GM13977 (cell line): ENCODE data around the gene DCC.

Source experiments
- DNase-seq: peaks from one replicate; pipeline ENCODE4 v3.0.0; 2012; ENCODE audit warnings: low spot score
- in situ Hi-C: fragments of 300-500 bp; cut with MboI; formaldehyde crosslinking; loops from one replicate; pipeline ENCODE4 v1.12.0; 2022; ENCODE audit warnings: low sequenced_read_pairs, low pct_unique_long_range_greater_than_20kb, mixed read lengths, inconsistent platforms; ENCODE audit not compliant: unreplicated experiment
- TF ChIP-seq, protein P1 (sequence below): IDR thresholded peaks from 2 replicates; pipeline ENCODE4 v1.5.1; 2012; ENCODE audit warnings: mild to moderate bottlenecking, control low read depth; ENCODE audit not compliant: insufficient read depth; ENCODE audit errors: extremely low read depth, missing control alignments

The DCC gene

DNA sequence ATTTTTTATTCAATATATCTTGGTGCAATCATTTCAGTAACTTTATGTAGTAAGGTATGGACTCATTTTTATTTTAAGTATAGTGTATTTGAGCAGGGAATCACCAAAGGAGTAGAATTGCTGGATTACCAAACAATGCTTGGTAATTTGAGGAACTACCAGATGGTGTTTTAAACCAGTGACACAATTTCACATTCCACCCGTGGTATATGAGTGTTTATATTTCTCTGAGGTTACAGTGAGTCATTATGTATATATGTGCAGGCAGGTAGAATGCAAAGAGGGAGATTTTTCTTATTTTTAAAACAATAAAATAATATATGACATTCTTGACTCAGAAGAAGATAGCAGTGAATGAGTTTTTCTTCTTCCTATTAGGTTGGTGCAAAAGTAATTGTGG is 596.9 kb downstream of the DCC start:
- TF ChIP-seq, protein P1, sequence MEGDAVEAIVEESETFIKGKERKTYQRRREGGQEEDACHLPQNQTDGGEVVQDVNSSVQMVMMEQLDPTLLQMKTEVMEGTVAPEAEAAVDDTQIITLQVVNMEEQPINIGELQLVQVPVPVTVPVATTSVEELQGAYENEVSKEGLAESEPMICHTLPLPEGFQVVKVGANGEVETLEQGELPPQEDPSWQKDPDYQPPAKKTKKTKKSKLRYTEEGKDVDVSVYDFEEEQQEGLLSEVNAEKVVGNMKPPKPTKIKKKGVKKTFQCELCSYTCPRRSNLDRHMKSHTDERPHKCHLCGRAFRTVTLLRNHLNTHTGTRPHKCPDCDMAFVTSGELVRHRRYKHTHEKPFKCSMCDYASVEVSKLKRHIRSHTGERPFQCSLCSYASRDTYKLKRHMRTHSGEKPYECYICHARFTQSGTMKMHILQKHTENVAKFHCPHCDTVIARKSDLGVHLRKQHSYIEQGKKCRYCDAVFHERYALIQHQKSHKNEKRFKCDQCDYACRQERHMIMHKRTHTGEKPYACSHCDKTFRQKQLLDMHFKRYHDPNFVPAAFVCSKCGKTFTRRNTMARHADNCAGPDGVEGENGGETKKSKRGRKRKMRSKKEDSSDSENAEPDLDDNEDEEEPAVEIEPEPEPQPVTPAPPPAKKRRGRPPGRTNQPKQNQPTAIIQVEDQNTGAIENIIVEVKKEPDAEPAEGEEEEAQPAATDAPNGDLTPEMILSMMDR: no peak
- in situ Hi-C loops: no loop called here
- no peak for DNase-seq

DNA sequence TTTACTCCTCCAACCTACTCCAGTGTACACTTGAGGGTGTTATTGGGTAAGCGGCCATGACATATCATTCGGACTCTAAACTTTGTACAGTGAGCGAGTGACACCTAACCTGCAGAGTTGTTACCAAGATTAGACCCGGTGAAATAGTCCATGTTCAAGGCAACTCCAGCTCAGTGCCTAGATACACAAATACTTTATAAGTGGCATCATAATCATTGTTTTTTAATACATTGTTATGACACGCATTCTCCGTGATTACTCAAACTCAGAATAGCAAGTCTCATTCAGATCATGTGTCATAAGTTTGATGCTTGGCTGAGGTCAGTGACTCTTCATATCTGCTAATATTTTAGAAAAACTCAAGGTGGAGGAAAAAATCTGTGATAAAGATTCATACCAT is 597.8 kb downstream of the DCC start:
- in situ Hi-C loops: no loop called here
- TF ChIP-seq, protein P1: no peak
- DNase-seq: no peak

DNA sequence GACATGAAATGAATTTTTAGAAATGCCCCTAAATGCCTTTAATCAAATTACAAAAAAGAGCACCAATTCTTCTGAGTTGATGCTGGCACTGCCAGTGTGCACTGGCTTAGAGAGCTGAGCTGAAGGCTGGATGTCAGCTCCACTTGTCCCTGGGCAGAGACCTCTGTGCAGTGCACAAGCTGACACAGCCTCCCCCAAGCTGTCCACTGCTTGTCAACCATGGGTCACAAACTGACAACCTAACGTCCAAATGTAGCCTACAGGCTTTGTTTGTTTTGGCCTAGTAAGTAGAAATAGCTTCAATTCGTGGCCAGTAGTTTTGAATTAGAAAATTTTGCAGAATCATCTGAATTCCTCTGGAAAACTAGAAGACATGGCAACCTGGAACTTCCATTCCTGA is 605.6 kb downstream of the DCC start:
- no peak for DNase-seq
- in situ Hi-C loops: no loop called here
- TF ChIP-seq, protein P1: no peak

DNA sequence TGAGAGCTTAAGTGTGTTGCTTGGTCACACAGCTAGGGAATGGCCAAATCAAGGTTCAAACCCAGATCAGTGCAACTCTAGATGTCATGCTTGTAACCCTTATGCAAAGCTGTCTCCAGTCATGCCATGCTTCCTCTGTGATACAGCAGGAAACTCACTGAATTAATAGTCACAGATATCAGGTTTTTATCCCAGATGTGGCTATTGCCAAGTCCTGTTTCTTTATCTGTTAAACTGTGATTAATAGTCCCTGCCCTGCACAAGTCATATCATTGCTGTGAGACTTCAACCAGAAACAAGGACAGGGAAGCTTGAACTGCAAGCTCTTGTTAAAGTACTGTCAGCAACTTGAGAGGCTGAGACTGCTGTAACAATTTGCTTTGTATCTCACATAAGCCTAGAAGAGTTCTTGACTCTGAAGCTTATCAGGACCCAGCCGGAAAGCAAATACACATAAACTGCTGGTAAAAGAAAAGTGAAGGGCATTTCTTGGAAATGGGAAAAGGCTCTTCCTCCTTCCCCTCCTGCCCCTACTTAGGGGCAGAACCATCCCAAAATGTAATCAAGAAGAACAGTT is 609.0 kb downstream of the DCC start:
- TF ChIP-seq, protein P1: no peak
- in situ Hi-C loops: no loop called here
- no peak for DNase-seq

DNA sequence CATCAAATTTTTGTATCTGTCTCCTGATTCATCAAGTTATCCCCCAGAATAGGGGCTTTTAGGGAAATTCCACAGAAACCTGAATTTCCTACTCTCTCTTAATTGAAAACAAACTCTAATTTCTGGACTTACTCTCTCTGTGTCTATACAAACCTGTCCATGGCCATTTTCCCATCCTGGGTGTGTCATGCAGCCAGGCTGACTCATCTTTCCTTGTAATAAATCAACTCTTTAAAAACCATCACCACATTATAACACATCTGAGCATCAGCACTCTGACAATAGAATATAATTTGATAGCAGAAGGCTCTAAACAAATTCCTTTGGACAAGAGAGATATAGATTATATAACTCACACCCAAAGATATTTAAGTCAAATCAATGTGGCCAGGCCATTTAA is 610.2 kb downstream of the DCC start:
- in situ Hi-C loops: no loop called here
- TF ChIP-seq, protein P1: no peak
- DNase-seq: no peak

DNA sequence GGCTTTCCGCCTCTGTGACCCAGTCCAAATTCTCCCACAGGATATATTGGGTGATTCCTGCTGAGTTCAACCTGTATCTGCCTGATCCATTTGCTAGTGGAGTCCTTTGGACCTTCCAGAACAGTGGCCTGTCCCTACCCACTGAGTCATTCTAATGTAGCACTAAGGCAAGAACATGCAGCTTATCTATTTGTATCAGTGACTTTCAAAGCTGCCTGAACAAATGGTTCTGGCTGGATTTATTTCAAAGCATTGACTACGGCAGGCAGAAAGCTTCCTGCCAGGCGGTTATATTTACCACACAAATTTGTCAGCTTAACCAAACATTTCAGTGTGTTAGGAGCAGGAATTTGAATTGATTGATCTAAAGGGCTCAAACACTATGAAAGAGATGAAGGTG is 613.4 kb downstream of the DCC start:
- TF ChIP-seq, protein P1: no peak
- in situ Hi-C loops: no loop called here
- DNase-seq: no peak

DNA sequence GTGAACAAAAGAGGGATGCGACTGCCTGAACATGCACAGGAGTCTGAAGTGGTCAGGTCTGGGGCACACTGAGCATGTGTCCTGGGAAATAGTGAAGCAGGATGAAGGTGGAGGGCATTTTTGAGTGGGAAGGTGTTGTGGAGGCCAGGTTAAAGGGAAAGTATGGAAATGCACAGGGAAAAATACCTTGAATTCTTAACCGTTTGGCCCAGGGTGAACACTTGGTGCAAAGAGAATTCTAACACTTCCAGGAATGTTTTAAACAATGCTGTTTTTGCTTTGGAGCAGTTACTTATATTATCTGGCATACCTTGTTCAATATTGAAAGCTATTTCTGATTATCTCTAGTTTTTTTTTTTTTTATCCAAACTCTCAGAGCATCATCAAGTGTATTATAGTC is 623.5 kb downstream of the DCC start:
- in situ Hi-C loops: no loop called here
- DNase-seq: no peak
- TF ChIP-seq, protein P1: no peak
